ENCODE data around the gene EEF1AKMT3. TPM values are rescaled to one million over a fixed set of nuclear protein-coding genes. Genes with fewer than 3 reads are reported as not detected.

EEF1AKMT3 gene
- total and polyA plus RNA-seq, 9 of the 15 experiments (the other 6 are each of a cell fraction or from before 2014, with no cell fraction given) = 4.1 to 17.2 (median 7.9) TPM

DNA sequence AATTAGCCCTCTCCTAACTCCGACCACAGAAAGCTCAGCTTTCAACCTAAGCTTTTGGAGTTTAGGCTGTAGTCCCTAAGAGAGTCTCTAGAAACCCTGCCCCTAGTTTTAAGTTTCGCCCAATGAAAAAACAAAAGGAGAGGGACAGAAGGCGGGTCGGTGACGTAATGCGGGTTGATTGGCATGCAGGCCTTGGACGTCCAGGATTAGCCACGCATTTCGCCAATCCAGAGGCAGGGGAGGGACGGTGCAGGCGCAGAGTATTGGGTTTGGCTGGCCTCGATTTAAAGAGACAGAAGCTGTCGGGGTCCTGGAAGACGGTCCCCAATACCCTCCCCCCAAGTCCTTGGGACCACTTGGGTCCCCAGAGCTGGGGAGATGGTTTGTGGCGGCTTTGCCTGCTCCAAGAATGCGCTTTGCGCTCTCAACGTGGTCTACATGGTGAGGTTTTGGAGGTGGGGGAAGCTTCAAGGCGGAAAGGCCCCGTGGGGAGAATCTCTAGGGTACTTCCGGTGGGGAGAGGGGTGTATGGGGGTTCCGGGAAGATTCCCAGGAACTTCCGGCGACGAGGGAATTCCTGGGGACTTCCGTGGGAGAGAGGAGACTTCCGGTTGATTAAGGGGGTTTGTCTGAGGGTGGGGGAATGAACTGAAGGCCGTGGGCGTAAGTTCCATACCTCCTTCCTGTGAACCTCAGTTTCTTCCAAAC, 27.5 kb upstream of the EEF1AKMT3 start, which contains the start of gene TSPAN31 (continued):
- TF ChIP-seq, protein P1, sequence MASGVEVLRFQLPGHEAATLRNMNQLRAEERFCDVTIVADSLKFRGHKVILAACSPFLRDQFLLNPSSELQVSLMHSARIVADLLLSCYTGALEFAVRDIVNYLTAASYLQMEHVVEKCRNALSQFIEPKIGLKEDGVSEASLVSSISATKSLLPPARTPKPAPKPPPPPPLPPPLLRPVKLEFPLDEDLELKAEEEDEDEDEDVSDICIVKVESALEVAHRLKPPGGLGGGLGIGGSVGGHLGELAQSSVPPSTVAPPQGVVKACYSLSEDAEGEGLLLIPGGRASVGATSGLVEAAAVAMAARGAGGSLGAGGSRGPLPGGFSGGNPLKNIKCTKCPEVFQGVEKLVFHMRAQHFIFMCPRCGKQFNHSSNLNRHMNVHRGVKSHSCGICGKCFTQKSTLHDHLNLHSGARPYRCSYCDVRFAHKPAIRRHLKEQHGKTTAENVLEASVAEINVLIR (CRISPR knock-in tag; IDR thresholded peaks at IDR 0.05) = peak; percentile 8; the same call in 1 of the 2 replicates
- TF ChIP-seq ZMIZ1 (IDR thresholded peaks at IDR 0.05; ENCODE audit: low read depth in 2 of 2, low read length in 2 of 2) (peak in 1 of 2 experiments; percentile 50; a peak in 1 of 4 replicates), RBM34 (IDR thresholded peaks at IDR 0.05; ENCODE audit: borderline replicate concordance, insufficient read depth, low read length) (no peak), ZBTB7A (IDR thresholded peaks at IDR 0.05; ENCODE audit: borderline replicate concordance, control insufficient read depth, low read depth, low read length) (peak; percentile 62), NCOA4 (IDR thresholded peaks at IDR 0.05; ENCODE audit: partially characterized antibody) (no peak), CREM (IDR thresholded peaks at IDR 0.05; ENCODE audit: low read depth) (peak; percentile 92), THRA (IDR thresholded peaks at IDR 0.05) (no peak), POLR2B (IDR thresholded peaks at IDR 0.05; ENCODE audit: low read depth, partially characterized antibody) (peak; percentile 72), ELK3 (CRISPR knock-in tag; IDR thresholded peaks at IDR 0.05) (no peak; the same call in 1 of the 2 replicates), ZNF778 (CRISPR knock-in tag; IDR thresholded peaks at IDR 0.05) (no peak), CBX1 (IDR thresholded peaks at IDR 0.05; ENCODE audit: low read depth) (0 out of 2 replicates have a peak, but pooled peaks have one; percentile 44), SREBF2 (CRISPR knock-in tag; IDR thresholded peaks at IDR 0.05) (no peak)
- TF ChIP-seq, protein P2, sequence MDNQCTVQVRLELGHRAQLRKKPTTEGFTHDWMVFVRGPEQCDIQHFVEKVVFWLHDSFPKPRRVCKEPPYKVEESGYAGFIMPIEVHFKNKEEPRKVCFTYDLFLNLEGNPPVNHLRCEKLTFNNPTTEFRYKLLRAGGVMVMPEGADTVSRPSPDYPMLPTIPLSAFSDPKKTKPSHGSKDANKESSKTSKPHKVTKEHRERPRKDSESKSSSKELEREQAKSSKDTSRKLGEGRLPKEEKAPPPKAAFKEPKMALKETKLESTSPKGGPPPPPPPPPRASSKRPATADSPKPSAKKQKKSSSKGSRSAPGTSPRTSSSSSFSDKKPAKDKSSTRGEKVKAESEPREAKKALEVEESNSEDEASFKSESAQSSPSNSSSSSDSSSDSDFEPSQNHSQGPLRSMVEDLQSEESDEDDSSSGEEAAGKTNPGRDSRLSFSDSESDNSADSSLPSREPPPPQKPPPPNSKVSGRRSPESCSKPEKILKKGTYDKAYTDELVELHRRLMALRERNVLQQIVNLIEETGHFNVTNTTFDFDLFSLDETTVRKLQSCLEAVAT (IDR thresholded peaks at IDR 0.05) = 0 out of 4 replicates have a peak, but pooled peaks of 1 of the 2 experiments have one; percentile 24
- TF ChIP-seq, protein P3, sequence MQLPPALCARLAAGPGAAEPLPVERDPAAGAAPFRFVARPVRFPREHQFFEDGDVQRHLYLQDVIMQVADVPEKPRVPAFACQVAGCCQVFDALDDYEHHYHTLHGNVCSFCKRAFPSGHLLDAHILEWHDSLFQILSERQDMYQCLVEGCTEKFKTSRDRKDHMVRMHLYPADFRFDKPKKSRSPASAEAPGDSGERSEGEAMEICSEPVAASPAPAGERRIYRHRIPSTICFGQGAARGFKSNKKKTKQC (CRISPR knock-in tag; IDR thresholded peaks at IDR 0.05) = 0 out of 2 replicates have a peak, but pooled peaks have one; percentile 52
- TF ChIP-seq, protein P4, sequence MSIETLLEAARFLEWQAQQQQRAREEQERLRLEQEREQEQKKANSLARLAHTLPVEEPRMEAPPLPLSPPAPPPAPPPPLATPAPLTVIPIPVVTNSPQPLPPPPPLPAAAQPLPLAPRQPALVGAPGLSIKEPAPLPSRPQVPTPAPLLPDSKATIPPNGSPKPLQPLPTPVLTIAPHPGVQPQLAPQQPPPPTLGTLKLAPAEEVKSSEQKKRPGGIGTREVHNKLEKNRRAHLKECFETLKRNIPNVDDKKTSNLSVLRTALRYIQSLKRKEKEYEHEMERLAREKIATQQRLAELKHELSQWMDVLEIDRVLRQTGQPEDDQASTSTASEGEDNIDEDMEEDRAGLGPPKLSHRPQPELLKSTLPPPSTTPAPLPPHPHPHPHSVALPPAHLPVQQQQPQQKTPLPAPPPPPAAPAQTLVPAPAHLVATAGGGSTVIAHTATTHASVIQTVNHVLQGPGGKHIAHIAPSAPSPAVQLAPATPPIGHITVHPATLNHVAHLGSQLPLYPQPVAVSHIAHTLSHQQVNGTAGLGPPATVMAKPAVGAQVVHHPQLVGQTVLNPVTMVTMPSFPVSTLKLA (conservative IDR thresholded peaks at IDR 0.05) = peak; percentile 29 to 50

Measured in K562 (cell line).